IPS-18a (cell line): ENCODE measurements around the gene SLC25A22.

Source experiments
- H3K27ac ChIP-seq: one replicate; pipeline ENCODE4 v1.5.1; 2013; ENCODE audit warnings: low read length
- H3K27me3 ChIP-seq: one replicate; pipeline ENCODE4 v1.6.1; 2013; ENCODE audit warnings: mild to moderate bottlenecking, low read length; ENCODE audit not compliant: control insufficient read depth, insufficient read depth
- H3K36me3 ChIP-seq: one replicate; pipeline ENCODE4 v1.6.1; 2013; ENCODE audit warnings: low read depth, low read length; ENCODE audit not compliant: control insufficient read depth
- H3K4me1 ChIP-seq: one replicate; pipeline ENCODE4 v1.6.1; 2013; ENCODE audit warnings: low read depth, low read length; ENCODE audit not compliant: control insufficient read depth
- H3K4me3 ChIP-seq: one replicate; pipeline ENCODE4 v1.5.1; 2013; ENCODE audit warnings: low read length
- H3K9ac ChIP-seq: one replicate; pipeline ENCODE4 v1.6.1; 2013; ENCODE audit warnings: mild to moderate bottlenecking, low read length, moderate library complexity
- H3K9me3 ChIP-seq: one replicate; pipeline ENCODE4 v1.6.1; 2013; ENCODE audit warnings: low read depth, low read length; ENCODE audit not compliant: control insufficient read depth

The SLC25A22 gene

GRCh38 chr11:804599-804964, 6.5 kb upstream of the SLC25A22 start:
- Histone ChIP-seq H3K9me3 (no peaks in the 10 kb centered on the region), H3K4me1 (peaks cover 5% of the 10 kb centered on the region), H3K9ac (peak overlapping the region; percentile 45), H3K27me3 (no peaks in the 10 kb centered on the region), H3K36me3 (peaks cover 5% of the 10 kb centered on the region), H3K27ac (no peak overlapping the region), H3K4me3 (peak overlapping the region; percentile 66)

DNA sequence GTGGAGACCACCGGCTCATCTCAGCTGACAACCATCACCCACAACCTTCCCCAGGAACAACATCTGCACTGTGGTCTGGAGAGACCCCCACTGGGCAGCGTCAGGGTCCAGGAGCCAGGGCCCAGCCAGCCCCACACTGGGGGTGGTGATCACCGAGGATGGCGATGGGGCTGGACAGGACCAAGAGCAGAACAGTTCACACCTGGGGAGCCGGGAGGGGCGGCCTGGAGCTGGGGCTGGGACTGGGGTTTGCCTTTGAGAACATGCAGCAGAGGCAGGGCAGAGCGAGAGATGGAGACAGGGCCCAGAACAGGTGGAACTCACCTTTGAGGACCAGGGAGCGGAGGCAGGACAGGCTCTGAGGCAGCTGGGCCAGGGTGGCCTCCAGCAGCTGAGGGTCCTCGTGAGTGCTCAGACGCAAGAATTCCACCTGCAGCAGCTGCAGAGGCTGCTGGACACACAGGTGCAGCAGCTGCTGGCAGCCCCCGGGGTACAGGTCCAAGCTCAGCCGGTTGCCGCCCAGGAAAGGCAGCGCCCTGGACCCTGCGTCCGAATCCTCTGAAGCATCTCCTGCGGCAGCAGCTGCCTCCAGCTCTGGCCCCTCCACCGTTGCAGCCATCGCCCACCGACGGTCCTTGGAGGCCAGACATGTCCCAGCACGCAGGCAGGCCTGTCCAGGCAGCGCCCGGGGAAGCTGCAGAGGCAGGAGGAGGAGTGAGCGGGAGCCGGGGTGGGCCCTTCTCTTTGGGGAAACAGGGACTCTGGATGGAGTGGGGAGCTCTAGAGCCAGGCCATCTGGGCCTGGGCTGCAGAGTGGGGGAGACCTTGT, 5.9 kb upstream of the SLC25A22 start:
- H3K27me3 ChIP-seq: no peaks in the 10 kb centered on the region
- H3K27ac ChIP-seq: no peak overlapping the region
- no peaks in the 10 kb centered on the region for H3K9me3 ChIP-seq
- peak overlapping the region; percentile 66 for H3K4me3 ChIP-seq
- H3K36me3 ChIP-seq: peaks cover 5% of the 10 kb centered on the region
- peak overlapping the region; percentile 45 for H3K9ac ChIP-seq
- peaks cover 5% of the 10 kb centered on the region for H3K4me1 ChIP-seq

DNA sequence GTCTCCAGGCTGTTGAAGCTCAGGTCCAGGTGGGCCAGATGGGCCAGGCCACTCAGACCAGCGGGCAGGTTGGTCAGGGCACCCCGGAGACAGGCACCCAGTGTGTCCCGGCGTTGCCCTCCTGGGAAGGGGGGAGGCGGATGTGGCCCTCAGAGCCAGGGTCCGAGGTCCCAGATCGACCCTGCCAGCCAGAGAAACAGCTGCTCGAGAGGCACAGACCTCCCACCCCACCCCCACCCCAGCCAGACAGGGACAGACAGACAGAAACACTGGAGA, 5.3 kb upstream of the SLC25A22 start:
- peaks cover 5% of the 10 kb centered on the region for H3K36me3 ChIP-seq
- no peaks in the 10 kb centered on the region for H3K27me3 ChIP-seq
- no peak overlapping the region for H3K27ac ChIP-seq
- H3K4me3 ChIP-seq: no peak overlapping the region
- H3K4me1 ChIP-seq: peaks cover 5% of the 10 kb centered on the region
- H3K9me3 ChIP-seq: no peaks in the 10 kb centered on the region
- no peak overlapping the region for H3K9ac ChIP-seq

DNA sequence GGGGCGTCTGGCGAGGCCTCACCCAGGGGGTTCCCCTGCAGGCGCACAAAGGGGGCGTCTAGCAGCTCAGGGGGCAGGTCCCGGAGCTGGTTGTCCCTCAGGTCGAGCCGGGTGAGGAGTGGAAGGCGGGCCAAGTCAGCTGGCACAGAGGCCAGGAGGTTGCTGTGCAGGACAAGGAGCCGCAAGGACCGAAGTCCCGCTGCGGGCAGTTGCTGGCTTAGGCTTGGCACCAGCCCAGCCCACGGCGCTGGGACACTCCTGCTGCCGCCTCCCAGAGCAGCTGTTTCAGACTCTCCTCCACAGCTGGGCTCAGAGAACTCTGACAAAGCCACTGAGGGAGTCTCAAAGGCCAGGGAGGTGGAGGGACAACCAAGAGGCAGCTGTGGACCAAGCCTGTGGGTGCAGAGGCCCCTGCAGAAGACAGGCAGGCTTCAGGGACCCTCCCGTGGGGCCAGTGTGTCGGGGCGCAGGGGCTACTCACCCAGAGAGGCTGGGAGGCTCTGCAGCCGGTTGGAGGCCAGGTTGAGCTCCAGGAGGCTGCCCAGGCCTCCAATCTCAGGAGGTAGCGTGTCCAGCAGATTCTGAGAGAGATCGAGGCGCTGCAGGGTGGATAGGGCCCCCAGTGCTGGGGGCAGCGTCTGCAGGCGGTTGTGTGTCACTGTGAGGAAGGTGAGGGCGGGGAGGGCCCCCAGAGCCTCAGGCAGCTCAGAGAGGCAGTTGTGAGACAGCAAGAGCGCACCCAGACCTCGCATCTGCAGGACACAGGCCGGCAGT, 4.8 kb upstream of the SLC25A22 start:
- Histone ChIP-seq H3K4me1 (peaks cover 5% of the 10 kb centered on the region), H3K27me3 (no peaks in the 10 kb centered on the region), H3K27ac (no peak overlapping the region), H3K4me3 (no peak overlapping the region), H3K36me3 (peaks cover 5% of the 10 kb centered on the region), H3K9me3 (no peaks in the 10 kb centered on the region), H3K9ac (no peak overlapping the region)

DNA sequence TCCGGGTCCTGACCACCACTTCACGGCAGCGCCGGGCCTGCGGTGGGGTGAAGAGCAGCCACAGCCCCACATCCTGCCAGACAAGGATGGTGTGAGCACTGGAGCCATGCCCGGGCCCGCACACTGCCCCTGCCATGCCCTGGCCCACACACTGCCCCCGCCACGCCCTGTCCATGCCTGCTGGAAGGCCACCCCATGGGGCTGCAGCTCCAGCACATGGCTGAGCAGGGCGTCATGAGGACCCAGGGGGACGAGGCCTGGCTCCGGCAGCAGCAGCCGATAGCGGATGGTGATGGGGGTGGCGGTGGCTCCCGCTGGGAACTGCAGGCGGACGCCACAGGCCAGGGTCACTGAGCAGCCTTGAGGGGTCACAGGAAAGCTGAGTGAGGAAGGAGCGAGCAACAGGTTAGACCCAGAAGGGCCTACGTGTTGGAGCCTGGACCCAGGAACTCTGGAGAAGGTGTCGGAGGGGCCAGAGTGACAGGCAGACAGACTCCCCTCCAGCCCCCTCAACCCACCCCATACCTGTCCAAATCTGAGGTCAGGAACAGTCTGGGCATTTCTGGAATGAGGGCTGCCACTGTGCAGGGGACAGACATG, 4.0 kb upstream of the SLC25A22 start:
- Histone ChIP-seq H3K27ac (no peak overlapping the region), H3K4me3 (no peak overlapping the region), H3K9ac (no peak overlapping the region)

GRCh38 chr11:801097-801780, 3.2 kb upstream of the SLC25A22 start:
- peaks cover 5% of the 10 kb centered on the region for H3K36me3 ChIP-seq
- H3K27me3 ChIP-seq: no peaks in the 10 kb centered on the region
- H3K4me1 ChIP-seq: peaks cover 10% of the 10 kb centered on the region
- H3K4me3 ChIP-seq: no peak overlapping the region
- no peak overlapping the region for H3K27ac ChIP-seq
- H3K9ac ChIP-seq: no peak overlapping the region
- H3K9me3 ChIP-seq: no peaks in the 10 kb centered on the region

More for the DNA sequence above, 4.0 kb upstream of the SLC25A22 start:
- H3K36me3 ChIP-seq: peaks cover 5% of the 10 kb centered on the region
- H3K27me3 ChIP-seq: no peaks in the 10 kb centered on the region
- peaks cover 5% of the 10 kb centered on the region for H3K4me1 ChIP-seq
- no peaks in the 10 kb centered on the region for H3K9me3 ChIP-seq

DNA sequence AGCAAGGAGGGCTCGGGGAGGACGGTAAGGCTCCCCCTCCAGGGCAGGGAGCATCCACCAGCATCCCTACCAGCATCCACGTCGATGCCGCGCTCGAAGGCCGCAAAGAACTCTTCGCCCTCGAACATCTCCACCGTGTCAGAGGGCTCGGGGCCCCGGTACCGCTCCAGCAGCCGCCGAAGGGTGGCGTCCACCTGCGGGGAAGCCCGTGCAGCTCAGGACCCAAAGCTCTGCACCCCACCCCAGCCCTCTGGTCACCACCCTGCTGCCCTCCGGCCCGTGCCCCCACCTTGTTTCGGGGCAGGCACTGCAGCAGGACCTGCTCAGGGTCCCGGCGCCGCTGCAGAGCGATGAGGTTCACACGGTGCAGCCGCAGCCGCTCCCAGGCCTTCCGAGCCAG, 2.4 kb upstream of the SLC25A22 start:
- peaks cover 5% of the 10 kb centered on the region for H3K36me3 ChIP-seq
- H3K4me1 ChIP-seq: peaks cover 10% of the 10 kb centered on the region
- no peak overlapping the region for H3K9ac ChIP-seq

DNA sequence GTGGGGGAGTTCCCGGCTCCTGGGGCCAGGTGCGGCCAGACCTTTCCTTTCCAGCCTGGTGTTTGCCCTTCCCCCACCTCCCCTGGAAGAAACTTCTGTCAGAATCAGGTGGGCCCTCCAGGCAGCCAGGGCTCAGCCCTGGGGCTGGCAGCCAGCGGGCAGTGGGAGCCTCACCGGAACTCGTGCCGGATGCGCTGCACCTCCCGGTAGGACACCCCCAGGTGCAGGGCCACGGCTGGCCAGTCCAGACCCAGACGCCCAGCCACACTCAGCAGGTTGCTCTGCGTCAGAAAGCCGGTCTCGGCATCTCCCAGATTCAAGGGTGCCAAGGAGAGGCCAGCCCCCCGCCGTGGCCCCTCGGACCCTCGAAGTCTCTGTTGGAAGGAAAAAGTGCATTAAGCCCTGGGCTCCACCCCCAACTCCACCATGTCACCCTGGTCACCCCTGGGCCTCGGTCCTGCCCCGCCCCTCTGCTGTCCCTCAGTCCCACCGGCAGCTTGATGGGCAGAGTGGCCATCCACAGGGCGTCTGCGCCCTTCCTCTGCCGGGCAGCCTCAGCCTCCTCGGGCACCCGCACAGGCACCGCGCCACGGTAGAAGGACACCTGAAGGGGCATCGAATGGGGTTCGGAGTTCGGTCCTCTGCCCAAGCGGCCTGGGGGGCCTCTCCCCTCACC, 1.7 kb upstream of the SLC25A22 start:
- peaks cover 10% of the 10 kb centered on the region for H3K4me1 ChIP-seq
- no peaks in the 10 kb centered on the region for H3K9me3 ChIP-seq
- peaks cover 5% of the 10 kb centered on the region for H3K36me3 ChIP-seq
- no peak overlapping the region for H3K9ac ChIP-seq
- H3K4me3 ChIP-seq: no peak overlapping the region
- no peak overlapping the region for H3K27ac ChIP-seq
- H3K27me3 ChIP-seq: no peaks in the 10 kb centered on the region

More for the DNA sequence above, 2.4 kb upstream of the SLC25A22 start:
- H3K27ac ChIP-seq: no peak overlapping the region
- no peaks in the 10 kb centered on the region for H3K9me3 ChIP-seq
- H3K27me3 ChIP-seq: no peaks in the 10 kb centered on the region
- H3K4me3 ChIP-seq: no peak overlapping the region

DNA sequence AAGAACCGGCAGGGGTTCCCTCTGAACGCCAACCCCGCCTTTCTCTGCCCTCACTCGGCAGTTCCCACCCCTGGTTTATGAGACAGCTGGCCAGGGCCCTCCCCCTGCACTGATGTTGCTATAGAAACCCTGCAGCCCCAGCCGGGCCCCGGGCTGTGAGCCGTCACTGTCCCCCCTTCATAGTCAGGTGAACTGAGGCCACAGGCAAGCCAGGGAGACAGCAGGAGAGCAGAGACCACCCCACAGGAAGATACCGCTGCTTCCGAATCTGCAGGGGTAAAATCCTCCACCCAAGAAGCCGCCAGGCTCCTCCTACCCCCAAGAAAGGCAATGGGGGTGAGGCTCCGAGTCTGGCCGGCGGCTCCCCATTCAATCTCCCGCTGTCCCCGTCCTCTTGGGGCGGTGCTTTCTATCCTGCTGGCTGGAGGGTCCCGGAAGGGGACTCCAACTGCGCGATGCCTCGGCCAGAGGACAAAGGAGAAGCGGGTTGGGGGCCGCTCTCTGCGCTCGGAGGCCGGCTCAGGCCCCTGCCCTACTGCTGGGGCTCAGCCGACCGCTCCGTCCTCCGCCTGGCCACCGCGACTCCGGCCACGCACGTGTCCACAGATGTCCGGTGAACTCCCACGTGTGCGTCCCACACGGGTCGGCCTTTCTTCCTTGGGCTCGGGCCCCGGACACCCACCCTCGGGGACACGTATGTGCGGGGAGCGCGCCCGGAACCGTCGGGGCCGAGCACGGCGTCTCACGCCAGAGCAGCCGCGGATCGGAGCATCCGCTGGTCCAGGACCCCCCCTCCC, 587 bp downstream of the SLC25A22 start:
- peak overlapping the region; percentile 87 for H3K9ac ChIP-seq
- peaks cover 4% of the 10 kb centered on the region for H3K4me1 ChIP-seq
- H3K36me3 ChIP-seq: peaks cover 5% of the 10 kb centered on the region
- no peaks in the 10 kb centered on the region for H3K27me3 ChIP-seq
- H3K4me3 ChIP-seq: peak overlapping the region; percentile 65
- no peaks in the 10 kb centered on the region for H3K9me3 ChIP-seq
- H3K27ac ChIP-seq: no peak overlapping the region

DNA sequence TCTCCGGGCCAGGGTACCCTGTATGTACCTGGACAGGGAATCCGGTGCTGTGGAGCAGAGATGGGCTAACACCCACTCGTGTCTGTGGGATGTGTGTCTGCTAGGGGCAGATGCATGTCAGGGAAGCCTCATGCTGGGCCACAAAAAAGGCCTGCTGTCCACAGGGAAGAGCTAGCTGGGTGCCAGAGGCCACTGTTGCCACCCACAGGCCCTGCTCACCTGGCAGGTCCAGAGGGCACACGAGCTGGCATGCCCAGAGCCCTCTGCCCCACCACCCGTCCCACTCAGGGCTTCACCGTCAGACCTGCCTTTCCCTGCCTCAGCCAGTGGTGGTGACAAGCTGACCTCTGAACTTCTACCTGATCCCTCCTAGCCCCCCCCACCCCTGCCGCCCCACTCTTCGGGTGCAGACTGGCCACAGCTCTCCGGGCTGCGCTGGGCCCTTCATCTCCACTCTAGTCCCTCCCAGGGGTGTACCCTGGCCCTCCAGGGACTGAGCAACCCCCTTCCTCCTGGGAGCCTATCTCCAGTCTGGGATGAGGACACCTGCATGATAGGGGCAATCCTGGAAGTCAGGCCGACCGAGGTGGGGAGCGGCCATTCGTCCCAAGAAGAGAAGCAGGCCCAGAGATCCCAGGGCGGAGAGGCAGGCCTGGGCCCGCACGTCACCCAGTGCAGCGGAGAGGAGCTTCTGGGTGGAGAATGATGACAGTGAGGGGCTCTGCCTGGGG, 1.4 kb downstream of the SLC25A22 start:
- peaks cover 4% of the 10 kb centered on the region for H3K36me3 ChIP-seq
- H3K4me3 ChIP-seq: peak overlapping the region; percentile 65
- peaks cover 4% of the 10 kb centered on the region for H3K4me1 ChIP-seq
- H3K9me3 ChIP-seq: no peaks in the 10 kb centered on the region
- H3K9ac ChIP-seq: peak overlapping the region; percentile 87
- H3K27ac ChIP-seq: no peak overlapping the region
- no peaks in the 10 kb centered on the region for H3K27me3 ChIP-seq
